Mesenchymal stem cell (in vitro differentiated cells and primary cell): ENCODE measurements around the gene ALDH18A1.

Source experiments
- DNase-seq: peaks from one replicate; pipeline ENCODE4 v3.0.0-alpha.2; 2013
- H2AFZ ChIP-seq: one replicate; pipeline ENCODE4 v1.6.1; 2013; ENCODE audit warnings: low read depth, mild to moderate bottlenecking, control low read depth, inconsistent platforms, low read length, moderate library complexity
- H2AK5ac ChIP-seq: 2 replicates; pipeline ENCODE4 v1.6.1; 2013; ENCODE audit warnings: low read length, moderate library complexity, mild to moderate bottlenecking, inconsistent platforms; ENCODE audit not compliant: severe bottlenecking
- H2BK120ac ChIP-seq: one replicate; pipeline ENCODE4 v1.6.1; 2013; ENCODE audit warnings: low read depth, mild to moderate bottlenecking, inconsistent platforms, low read length, moderate library complexity
- H2BK12ac ChIP-seq, 2 experiments: one replicate each; pipeline ENCODE4 v1.6.1; 2013; ENCODE audit warnings: inconsistent platforms in 2 of 2, low read length in 2 of 2, mild to moderate bottlenecking in 2 of 2, moderate library complexity in 2 of 2, control low read depth in 1 of 2
- H2BK15ac ChIP-seq: one replicate; pipeline ENCODE4 v1.6.1; 2013; ENCODE audit warnings: mild to moderate bottlenecking, low read depth, inconsistent platforms; ENCODE audit not compliant: poor library complexity, severe bottlenecking
- H2BK5ac ChIP-seq: 2 replicates; pipeline ENCODE4 v1.6.1; 2013; ENCODE audit warnings: low read depth, mild to moderate bottlenecking, low read length, control low read depth, inconsistent platforms; ENCODE audit not compliant: poor library complexity, severe bottlenecking
- H3K14ac ChIP-seq, 2 experiments: one replicate each; pipeline ENCODE4 v1.6.1; 2013; ENCODE audit warnings: inconsistent platforms in 2 of 2, low read length in 2 of 2, control low read depth in 1 of 2, mild to moderate bottlenecking in 1 of 2, moderate library complexity in 1 of 2
- H3K18ac ChIP-seq, 2 experiments: one replicate each; pipeline ENCODE4 v1.6.1; 2013; ENCODE audit warnings: inconsistent platforms in 2 of 2, low read length in 2 of 2, control low read depth in 1 of 2, low read depth in 1 of 2, mild to moderate bottlenecking in 1 of 2
- H3K23ac ChIP-seq, 2 experiments: one replicate each; pipeline ENCODE4 v1.6.1; 2013; ENCODE audit warnings: inconsistent platforms in 2 of 2, low read length in 2 of 2, mild to moderate bottlenecking in 2 of 2, moderate library complexity in 2 of 2, control low read depth in 1 of 2
- H3K27ac ChIP-seq: 2 replicates; pipeline ENCODE4 v1.5.1; 2013; ENCODE audit warnings: mild to moderate bottlenecking, moderate library complexity, low read length, control low read depth, inconsistent platforms; ENCODE audit not compliant: poor library complexity, severe bottlenecking
- H3K27me3 ChIP-seq, 2 experiments: 2 replicates each; pipeline versions ENCODE4 v1.6.1 to v1.7.0; 2013; ENCODE audit warnings: low read length in 2 of 2, mild to moderate bottlenecking in 2 of 2, moderate library complexity in 2 of 2, control low read depth in 1 of 2, inconsistent platforms in 1 of 2; ENCODE audit not compliant: control insufficient read depth in 1 of 2, insufficient read depth in 1 of 2
- H3K36me3 ChIP-seq, 2 experiments: 2 replicates each; pipeline versions ENCODE4 v1.6.1 to v1.7.0; 2013; ENCODE audit warnings: low read length in 2 of 2, control low read depth in 1 of 2, inconsistent platforms in 1 of 2, low read depth in 1 of 2, mild to moderate bottlenecking in 1 of 2; ENCODE audit not compliant: insufficient read depth in 2 of 2, control insufficient read depth in 1 of 2
- H3K4ac ChIP-seq, 2 experiments: one replicate each; pipeline ENCODE4 v1.6.1; 2013; ENCODE audit warnings: inconsistent platforms in 2 of 2, low read length in 2 of 2, mild to moderate bottlenecking in 2 of 2, moderate library complexity in 2 of 2, control low read depth in 1 of 2, low read depth in 1 of 2
- H3K4me1 ChIP-seq: 2 replicates; pipeline ENCODE4 v1.6.1; 2013; ENCODE audit warnings: low read depth, low read length, control low read depth; ENCODE audit not compliant: control insufficient read depth, insufficient read depth
- H3K4me2 ChIP-seq: 2 replicates; pipeline ENCODE4 v1.6.1; 2013; ENCODE audit warnings: low read length, mild to moderate bottlenecking, inconsistent platforms; ENCODE audit not compliant: poor library complexity, severe bottlenecking
- H3K4me3 ChIP-seq, 2 experiments: 2 replicates each; pipeline versions ENCODE4 v1.5.1 to v1.7.0; 2013; ENCODE audit warnings: low read length in 2 of 2, mild to moderate bottlenecking in 2 of 2, control low read depth in 1 of 2, low read depth in 1 of 2; ENCODE audit not compliant: insufficient read depth in 1 of 2
- H3K79me1 ChIP-seq: replicated peaks from 2 replicates; pipeline ENCODE4 v1.6.1; 2013; ENCODE audit warnings: mild to moderate bottlenecking, control low read depth, low read length, inconsistent platforms; ENCODE audit not compliant: poor library complexity, severe bottlenecking
- H3K9ac ChIP-seq: 2 replicates; pipeline ENCODE4 v1.7.0; 2013; ENCODE audit warnings: mild to moderate bottlenecking, low read length, moderate library complexity
- H3K9me3 ChIP-seq: 2 replicates; pipeline ENCODE4 v1.7.0; 2013; ENCODE audit warnings: mild to moderate bottlenecking, low read length; ENCODE audit not compliant: control insufficient read depth
- H4K8ac ChIP-seq: one replicate; pipeline ENCODE4 v1.6.1; 2013; ENCODE audit warnings: inconsistent platforms, mild to moderate bottlenecking, low read length, moderate library complexity
- H4K91ac ChIP-seq: one replicate; pipeline ENCODE4 v1.6.1; 2013; ENCODE audit warnings: mild to moderate bottlenecking, low read length, inconsistent platforms
- WGBS: methylation state at CpG from one replicate; pipeline ENCODE4 v1.1.7; 2013; ENCODE audit warnings: mixed read lengths; 5-methylcytosine and 5-hydroxymethylcytosine counted together

Gene ALDH18A1

DNA sequence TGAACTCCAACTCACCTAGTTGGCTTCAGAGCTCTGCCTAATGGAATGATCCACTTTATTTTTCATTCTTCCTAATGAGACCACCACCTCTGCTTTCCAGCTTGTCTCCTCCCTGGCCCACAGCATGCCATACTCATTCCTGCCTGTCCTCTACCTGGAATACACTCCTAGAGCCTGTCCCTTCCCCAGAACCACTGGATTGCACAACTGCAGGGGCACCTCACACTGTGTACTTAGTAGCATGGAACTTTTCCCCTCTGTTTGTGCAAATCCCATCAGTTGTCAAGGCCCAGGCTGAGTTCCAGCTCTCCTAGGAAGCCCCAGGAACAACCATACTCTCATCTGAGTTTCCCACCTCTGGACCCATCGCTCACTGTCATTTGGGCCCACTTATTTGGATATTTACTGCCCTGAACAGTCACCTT is 15.6 kb downstream of the ALDH18A1 start:
- no peak overlapping the region for H2BK120ac ChIP-seq
- no peak overlapping the region for H2BK12ac ChIP-seq
- H3K4ac ChIP-seq, result no peak overlapping the region
- H3K9ac ChIP-seq, result no peak overlapping the region
- H3K4me2 ChIP-seq, result no peak overlapping the region
- H2AK5ac ChIP-seq, result no peak overlapping the region
- H3K9me3 ChIP-seq, result no peaks in the 10 kb centered on the region
- no peaks in the 10 kb centered on the region for H3K27me3 ChIP-seq
- H3K4me3 ChIP-seq, result no peak overlapping the region
- DNase-seq, result no peak
- no peak overlapping the region for H2AFZ ChIP-seq
- peaks cover 43% of the 10 kb centered on the region for H3K79me1 ChIP-seq
- H2BK15ac ChIP-seq, result no peak overlapping the region
- no peak overlapping the region for H3K14ac ChIP-seq
- no peak overlapping the region for H3K27ac ChIP-seq
- peaks cover 50 to 88% of the 10 kb centered on the region in 2 experiments for H3K36me3 ChIP-seq
- no peak overlapping the region for H4K8ac ChIP-seq
- H3K23ac ChIP-seq, result no peak overlapping the region
- peaks cover 1% of the 10 kb centered on the region for H3K4me1 ChIP-seq
- no peak overlapping the region for H3K18ac ChIP-seq
- no peak overlapping the region for H4K91ac ChIP-seq
- WGBS, result 100% methylated on average over 1 of the region's 1 CpG
- H2BK5ac ChIP-seq, result no peak overlapping the region

DNA sequence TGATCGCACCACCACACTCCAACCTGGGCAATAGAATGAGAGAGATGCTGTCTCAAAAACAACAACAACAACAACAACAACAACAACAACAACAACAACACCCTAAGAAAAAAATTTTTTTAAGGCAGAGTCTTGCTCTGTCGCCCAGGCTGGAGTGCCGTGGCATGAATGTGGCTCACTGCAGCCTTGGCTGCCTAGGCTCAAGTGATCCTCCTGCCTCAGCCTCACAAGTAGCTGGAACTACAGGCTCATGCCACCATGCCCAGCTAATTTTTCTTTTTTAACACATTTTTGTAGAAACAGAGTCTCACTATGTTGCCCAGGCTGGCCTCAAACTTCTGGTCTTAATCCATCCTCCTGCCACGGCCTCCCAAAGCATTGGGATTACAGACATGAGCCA is 18.6 kb downstream of the ALDH18A1 start:
- Histone ChIP-seq H3K4ac (no peak overlapping the region), H4K8ac (no peak overlapping the region), H2AK5ac (no peak overlapping the region), H3K79me1 (peaks cover 36% of the 10 kb centered on the region), H3K27me3 (no peaks in the 10 kb centered on the region), H4K91ac (no peak overlapping the region), H2BK120ac (no peak overlapping the region), H3K4me2 (no peak overlapping the region), H3K36me3 (peaks cover 49 to 94% of the 10 kb centered on the region in 2 experiments), H3K27ac (no peak overlapping the region), H2BK5ac (no peak overlapping the region), H3K9me3 (no peaks in the 10 kb centered on the region), H3K18ac (no peak overlapping the region), H3K14ac (no peak overlapping the region), H3K9ac (no peak overlapping the region), H3K23ac (no peak overlapping the region), H2BK15ac (no peak overlapping the region), H3K4me1 (no peaks in the 10 kb centered on the region), H2AFZ (no peak overlapping the region), H3K4me3 (no peak overlapping the region), H2BK12ac (no peak overlapping the region)
- 96% methylated on average over 4 of the region's 4 CpGs for WGBS
- no peak for DNase-seq

DNA sequence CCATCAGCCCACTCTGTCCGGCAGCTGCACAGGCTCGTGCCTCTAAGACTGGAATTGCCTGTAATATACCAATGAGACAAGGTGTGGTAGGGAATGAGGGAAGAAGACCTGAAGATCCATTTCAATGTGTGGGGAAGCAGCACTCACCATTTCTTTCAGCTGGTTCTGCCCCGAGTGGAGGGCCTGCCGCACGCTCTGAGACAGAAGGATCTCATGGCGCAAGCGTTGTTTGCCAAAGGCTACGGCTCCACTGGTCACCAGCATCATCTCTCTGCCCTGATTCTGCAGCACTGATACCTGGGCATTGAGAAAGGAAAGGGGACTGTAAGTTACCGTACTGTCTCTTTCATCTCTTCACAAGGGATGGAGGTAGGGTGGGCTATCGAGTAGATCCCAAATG is 19.4 kb downstream of the ALDH18A1 start:
- no peak overlapping the region for H2BK5ac ChIP-seq
- no peak overlapping the region for H3K4me3 ChIP-seq

DNA sequence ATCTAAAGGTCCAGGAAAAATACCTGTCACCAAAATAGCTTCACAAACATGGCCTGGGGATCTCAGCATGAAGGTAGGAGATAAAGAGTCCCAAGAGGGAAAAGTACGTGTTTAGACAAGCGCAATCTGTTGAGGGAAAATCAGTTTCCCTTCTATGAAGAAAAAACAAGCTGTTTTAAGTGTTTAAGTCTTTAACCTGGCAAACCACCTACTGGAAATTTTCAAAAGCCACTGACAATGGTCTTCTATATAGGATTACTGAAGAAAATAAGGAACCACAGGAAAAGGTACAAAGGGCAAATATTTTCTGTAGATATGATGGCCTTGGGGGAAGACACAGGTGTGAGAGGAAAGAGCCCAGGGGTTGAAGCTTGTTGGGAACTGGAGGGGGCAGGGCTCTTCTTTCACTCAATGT is 21.2 kb downstream of the ALDH18A1 start:
- H3K9ac ChIP-seq, result no peak overlapping the region
- H3K23ac ChIP-seq, result no peak overlapping the region
- H3K4me2 ChIP-seq, result no peak overlapping the region
- no peak overlapping the region for H3K18ac ChIP-seq
- no peak overlapping the region for H3K4ac ChIP-seq
- H4K91ac ChIP-seq, result no peak overlapping the region
- H3K27me3 ChIP-seq, result no peaks in the 10 kb centered on the region
- H3K9me3 ChIP-seq, result no peaks in the 10 kb centered on the region
- no peak overlapping the region for H3K27ac ChIP-seq
- H2BK15ac ChIP-seq, result no peak overlapping the region
- H3K4me1 ChIP-seq, result peaks cover 2% of the 10 kb centered on the region
- H2AFZ ChIP-seq, result no peak overlapping the region
- H2BK5ac ChIP-seq, result no peak overlapping the region
- WGBS, result 100% methylated on average over 1 of the region's 2 CpGs
- peaks cover 35 to 94% of the 10 kb centered on the region in 2 experiments for H3K36me3 ChIP-seq
- peaks cover 19% of the 10 kb centered on the region for H3K79me1 ChIP-seq
- H2AK5ac ChIP-seq, result no peak overlapping the region
- H3K14ac ChIP-seq, result no peak overlapping the region
- DNase-seq, result no peak
- H4K8ac ChIP-seq, result no peak overlapping the region
- H3K4me3 ChIP-seq, result no peak overlapping the region
- H2BK12ac ChIP-seq, result no peak overlapping the region
- H2BK120ac ChIP-seq, result no peak overlapping the region

More for the DNA sequence above, 19.4 kb downstream of the ALDH18A1 start:
- Histone ChIP-seq H3K9ac (no peak overlapping the region), H3K14ac (no peak overlapping the region), H2BK120ac (no peak overlapping the region), H3K23ac (no peak overlapping the region), H2BK12ac (no peak overlapping the region), H3K36me3 (peaks cover 46 to 94% of the 10 kb centered on the region in 2 experiments), H4K8ac (no peak overlapping the region), H3K4me1 (peaks cover 2% of the 10 kb centered on the region), H2AK5ac (no peak overlapping the region), H4K91ac (no peak overlapping the region), H3K27ac (no peak overlapping the region), H2AFZ (no peak overlapping the region), H3K79me1 (peaks cover 31% of the 10 kb centered on the region), H2BK15ac (no peak overlapping the region), H3K4ac (no peak overlapping the region), H3K9me3 (no peaks in the 10 kb centered on the region), H3K18ac (no peak overlapping the region), H3K4me2 (no peak overlapping the region), H3K27me3 (no peaks in the 10 kb centered on the region)
- WGBS, result 98% methylated on average over 10 of the region's 10 CpGs
- no peak for DNase-seq
